CD14-positive monocyte (primary cell): ENCODE results near the gene TMEM114. TPM values are rescaled to one million over a fixed set of nuclear protein-coding genes. Genes with fewer than 3 reads are reported as not detected.

Experiments
- DNase-seq, 3 donors: peaks; one replicate each; pipeline ENCODE4 v3.0.0-alpha.2; 2011 to 2022
- H2AFZ ChIP-seq: 2 replicates; pipeline ENCODE4 v1.6.0; 2012; ENCODE audit warnings: mild to moderate bottlenecking, low read depth, low read length, inconsistent platforms; ENCODE audit not compliant: insufficient read depth, poor library complexity, severe bottlenecking
- H3K27ac ChIP-seq, 2 donors: 1 replicate in 1 of 2; 2 replicates in 1 of 2; pipeline ENCODE4 v1.5.1; 2012 to 2013; ENCODE audit warnings: low read length in 2 of 2, control low read depth in 1 of 2, inconsistent platforms in 1 of 2, low read depth in 1 of 2, mild to moderate bottlenecking in 1 of 2
- H3K27me3 ChIP-seq, 2 donors: one replicate each; pipeline versions ENCODE4 v1.6.0 to v1.6.1; 2011 to 2013; ENCODE audit warnings: low read length in 2 of 2; ENCODE audit not compliant: control insufficient read depth in 2 of 2, insufficient read depth in 2 of 2
- H3K36me3 ChIP-seq, 2 donors: replicated peaks in 1 of 2; 1 replicate in 1 of 2; 2 replicates in 1 of 2; pipeline versions ENCODE4 v1.5.1 to v1.6.1; 2012 to 2013; ENCODE audit warnings: low read length in 2 of 2, control low read depth in 1 of 2, inconsistent platforms in 1 of 2, mild to moderate bottlenecking in 1 of 2; ENCODE audit not compliant: insufficient read depth in 2 of 2, control insufficient read depth in 1 of 2
- H3K4me1 ChIP-seq, 2 donors: 1 replicate in 1 of 2; 2 replicates in 1 of 2; pipeline versions ENCODE4 v1.5.1 to v1.6.1; 2012 to 2013; ENCODE audit warnings: low read length in 2 of 2, control low read depth in 1 of 2, inconsistent platforms in 1 of 2, mild to moderate bottlenecking in 1 of 2, moderate library complexity in 1 of 2; ENCODE audit not compliant: insufficient read depth in 2 of 2, control insufficient read depth in 1 of 2
- H3K4me2 ChIP-seq: replicated peaks from 2 replicates; pipeline ENCODE3; 2012; ENCODE audit warnings: low read length, moderate library complexity, mild to moderate bottlenecking; ENCODE audit not compliant: poor library complexity, severe bottlenecking; ENCODE audit errors: extremely low read depth
- H3K4me3 ChIP-seq, 3 experiments: fragments of 200-600 bp in 1 of 3; sonication (generic) in 1 of 3; replicated peaks in 1 of 3; 1 replicate in 2 of 3; 2 replicates in 1 of 3; pipeline ENCODE4 v1.5.1; 2011 to 2013; ENCODE audit warnings: low read length in 3 of 3, mild to moderate bottlenecking in 3 of 3, control low read depth in 2 of 3, low read depth in 2 of 3, inconsistent platforms in 1 of 3, moderate library complexity in 1 of 3
- H3K79me2 ChIP-seq: 2 replicates; pipeline ENCODE4 v1.6.0; 2012; ENCODE audit warnings: mild to moderate bottlenecking, control low read depth, inconsistent platforms, low read length, moderate library complexity; ENCODE audit not compliant: insufficient read depth
- H3K9ac ChIP-seq: 2 replicates; pipeline ENCODE4 v1.6.0; 2017; ENCODE audit warnings: low read length, mild to moderate bottlenecking; ENCODE audit not compliant: insufficient read depth, poor library complexity, severe bottlenecking
- H3K9me3 ChIP-seq, 2 donors: replicated peaks in 1 of 2; 1 replicate in 1 of 2; 2 replicates in 1 of 2; pipeline versions ENCODE4 v1.5.1 to v1.6.1; 2012 to 2013; ENCODE audit warnings: low read length in 2 of 2, control low read depth in 1 of 2; ENCODE audit not compliant: control insufficient read depth in 1 of 2, insufficient read depth in 1 of 2
- H4K20me1 ChIP-seq: 2 replicates; pipeline ENCODE4 v1.6.0; 2012; ENCODE audit warnings: mild to moderate bottlenecking, low read length, control low read depth, moderate library complexity; ENCODE audit not compliant: insufficient read depth
- H3K27ac Mint-ChIP-seq, 7 donors: one replicate each; pipeline ENCODE4 v1.8.0; 2020; ENCODE audit warnings: mild to moderate bottlenecking in 7 of 7, mixed read lengths in 7 of 7, moderate library complexity in 6 of 7, inconsistent platforms in 2 of 7
- H3K27me3 Mint-ChIP-seq, 3 donors: one replicate each; pipeline ENCODE4 v1.8.0; 2021 to 2022; ENCODE audit warnings: low read depth in 3 of 3, mild to moderate bottlenecking in 3 of 3, mixed read lengths in 3 of 3, moderate library complexity in 3 of 3, inconsistent platforms in 1 of 3
- H3K36me3 Mint-ChIP-seq, 2 donors: one replicate each; pipeline ENCODE4 v1.8.0; 2020; ENCODE audit warnings: mixed read lengths in 2 of 2, inconsistent platforms in 1 of 2, mild to moderate bottlenecking in 1 of 2
- H3K4me1 Mint-ChIP-seq: one replicate; pipeline ENCODE4 v1.8.0; 2020; ENCODE audit warnings: mild to moderate bottlenecking, mixed read lengths
- H3K4me3 Mint-ChIP-seq, 2 donors: one replicate each; pipeline ENCODE4 v1.8.0; 2020; ENCODE audit warnings: mild to moderate bottlenecking in 2 of 2, mixed read lengths in 2 of 2, moderate library complexity in 1 of 2
- H3K9me3 Mint-ChIP-seq, 7 donors: one replicate each; pipeline ENCODE4 v1.8.0; 2020 to 2022; ENCODE audit warnings: mixed read lengths in 7 of 7, mild to moderate bottlenecking in 6 of 7, moderate library complexity in 6 of 7, inconsistent platforms in 2 of 7
- CTCF ChIP-seq: fragments of 200-600 bp; IDR thresholded peaks from one replicate; pipeline ENCODE4 v1.8.0; 2022; ENCODE audit warnings: antibody characterized with exemption, mild to moderate bottlenecking
- WGBS: methylation state at CpG from one replicate; pipeline ENCODE4 v1.1.5; 2013; ENCODE audit warnings: missing lambda C conversion rate; ENCODE audit not compliant: insufficient coverage; 5-methylcytosine and 5-hydroxymethylcytosine counted together
- intact Hi-C, 2 donors: fragments of 100-400 bp; cut with micrococcal nuclease; formaldehyde crosslinking; loops; one replicate each; pipeline versions ENCODE4 v1.15.0 to v1.15.1; 2023
- polyA plus RNA-seq, 3 donors: library from polyadenylated mRNA; depleted of rRNA in 1 of 3; unstranded in 2 of 3; stranded (reverse) in 1 of 3; fragments of 300-500 nt in 2 of 3; fragments of >200 nt in 1 of 3; fragmentation: Illumina TruSeq in 2 of 3; gene quantifications; 1 replicate in 2 of 3; 2 replicates in 1 of 3; pipeline ENCODE4 v1.2.3, GENCODE V29; 2012 to 2021

TMEM114 gene
- polyA plus RNA-seq, 3 donors, result not detected

- intact Hi-C loops, result no loop called here
- H3K27ac Mint-ChIP-seq, result no peak overlapping the region
- Histone ChIP-seq H4K20me1 (no peaks in the 10 kb centered on the region), H3K27me3 (peaks cover 43 to 58% of the 10 kb centered on the region in 2 donors), H3K36me3 (no peaks in the 10 kb centered on the region), H3K4me2 (no peak overlapping the region), H3K4me1 (peaks cover 1 to 5% of the 10 kb centered on the region in 2 donors), H3K79me2 (no peaks in the 10 kb centered on the region), H3K9ac (no peak overlapping the region), H3K9me3 (peaks cover 3 to 32% of the 10 kb centered on the region in 2 donors), H3K27ac (no peak overlapping the region), H2AFZ (no peak overlapping the region), H3K4me3 (no peak overlapping the region)
- H3K9me3 Mint-ChIP-seq, result peaks cover 0 to 14% (median 4%) of the 10 kb centered on the region in 7 donors
- no peak for DNase-seq
- TF ChIP-seq CTCF, result no peak
- peak overlapping the region in 1 of 2 donors; percentile 73 for H3K4me3 Mint-ChIP-seq
- peaks cover 7% of the 10 kb centered on the region for H3K4me1 Mint-ChIP-seq
- H3K36me3 Mint-ChIP-seq, result peaks cover 0 to 2% of the 10 kb centered on the region in 2 donors
- peaks cover 17 to 44% (median 32%) of the 10 kb centered on the region in 3 donors for H3K27me3 Mint-ChIP-seq
These were observed 3.2 kb downstream of the TMEM114 start for GRCh38 chr16:8587065-8587464.

GRCh38 chr16:8585857-8586256 is 4.5 kb downstream of the TMEM114 start:
- peaks cover 17 to 45% (median 32%) of the 10 kb centered on the region in 3 donors for H3K27me3 Mint-ChIP-seq
- no peak overlapping the region for H3K4me2 ChIP-seq
- peaks cover 38 to 48% of the 10 kb centered on the region in 2 donors for H3K27me3 ChIP-seq
- intact Hi-C loops, result no loop called here
- H3K36me3 ChIP-seq, result no peaks in the 10 kb centered on the region
- peaks cover 0 to 16% (median 4%) of the 10 kb centered on the region in 7 donors for H3K9me3 Mint-ChIP-seq
- H3K4me3 Mint-ChIP-seq, result no peak overlapping the region
- peaks cover 0 to 2% of the 10 kb centered on the region in 2 donors for H3K36me3 Mint-ChIP-seq
- no peak overlapping the region for H2AFZ ChIP-seq
- no peak overlapping the region for H3K4me3 ChIP-seq
- no peak for DNase-seq
- no peak overlapping the region for H3K27ac ChIP-seq
- WGBS, result 81% methylated on average over 3 of the region's 3 CpGs
- peaks cover 10% of the 10 kb centered on the region for H3K4me1 Mint-ChIP-seq
- H3K9me3 ChIP-seq, result peaks cover 3 to 24% of the 10 kb centered on the region in 2 donors
- no peak overlapping the region for H3K9ac ChIP-seq
- no peaks in the 10 kb centered on the region for H3K79me2 ChIP-seq
- H4K20me1 ChIP-seq, result no peaks in the 10 kb centered on the region
- no peak overlapping the region for H3K27ac Mint-ChIP-seq
- peaks cover 7 to 9% of the 10 kb centered on the region in 2 donors for H3K4me1 ChIP-seq
- TF ChIP-seq CTCF, result no peak
